Esophagus squamous epithelium (tissue), 4 donors: Measurements from ENCODE around the gene SLC25A41.

Experiments used
- POLR2A ChIP-seq, 4 donors: fragments of 450-650 bp; IDR thresholded peaks; one replicate each; pipeline ENCODE4 v1.6.1; 2017; ENCODE audit warnings: antibody characterized with exemption in 4 of 4, mild to moderate bottlenecking in 4 of 4, moderate library complexity in 3 of 4
- TF ChIP-seq, protein P1 (sequence below), 6 experiments: fragments of 450-650 bp in 4 of 6; fragments of 200-600 bp in 2 of 6; sonication (generic) in 2 of 6; IDR thresholded peaks; one replicate each; pipeline ENCODE4 v1.5.1; 2016 to 2019; ENCODE audit warnings: antibody characterized with exemption in 6 of 6, mild to moderate bottlenecking in 4 of 6, moderate library complexity in 4 of 6

DNA sequence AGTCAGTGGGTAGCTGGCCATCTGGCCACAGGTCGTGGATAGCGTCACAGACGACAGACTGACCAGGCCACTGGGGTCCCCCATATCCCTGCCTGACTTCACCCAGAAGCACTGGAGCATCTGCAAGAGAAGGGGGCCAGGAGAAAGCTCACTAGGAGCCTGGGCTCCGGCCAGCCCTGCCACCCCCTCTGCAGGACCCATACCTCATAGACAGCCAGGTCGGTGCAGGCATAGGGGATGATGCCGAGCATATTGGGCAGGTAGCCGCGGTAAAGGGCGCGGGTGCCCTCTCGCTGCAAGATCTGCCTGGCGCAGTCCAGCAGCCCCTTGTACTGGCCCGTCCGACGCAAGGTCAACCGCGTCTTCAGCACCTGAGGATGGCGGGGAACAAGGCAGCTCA, 6.4 kb downstream of the SLC25A41 start:
- TF ChIP-seq, protein P1, sequence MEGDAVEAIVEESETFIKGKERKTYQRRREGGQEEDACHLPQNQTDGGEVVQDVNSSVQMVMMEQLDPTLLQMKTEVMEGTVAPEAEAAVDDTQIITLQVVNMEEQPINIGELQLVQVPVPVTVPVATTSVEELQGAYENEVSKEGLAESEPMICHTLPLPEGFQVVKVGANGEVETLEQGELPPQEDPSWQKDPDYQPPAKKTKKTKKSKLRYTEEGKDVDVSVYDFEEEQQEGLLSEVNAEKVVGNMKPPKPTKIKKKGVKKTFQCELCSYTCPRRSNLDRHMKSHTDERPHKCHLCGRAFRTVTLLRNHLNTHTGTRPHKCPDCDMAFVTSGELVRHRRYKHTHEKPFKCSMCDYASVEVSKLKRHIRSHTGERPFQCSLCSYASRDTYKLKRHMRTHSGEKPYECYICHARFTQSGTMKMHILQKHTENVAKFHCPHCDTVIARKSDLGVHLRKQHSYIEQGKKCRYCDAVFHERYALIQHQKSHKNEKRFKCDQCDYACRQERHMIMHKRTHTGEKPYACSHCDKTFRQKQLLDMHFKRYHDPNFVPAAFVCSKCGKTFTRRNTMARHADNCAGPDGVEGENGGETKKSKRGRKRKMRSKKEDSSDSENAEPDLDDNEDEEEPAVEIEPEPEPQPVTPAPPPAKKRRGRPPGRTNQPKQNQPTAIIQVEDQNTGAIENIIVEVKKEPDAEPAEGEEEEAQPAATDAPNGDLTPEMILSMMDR (IDR thresholded peaks at IDR 0.05) = no peak
- no peak for TF ChIP-seq POLR2A (IDR thresholded peaks at IDR 0.05)
